GM10248 (cell line): Measurements from ENCODE around the gene ANK2.
"Not testable (repeated sequence)": the region's sequence is repeated elsewhere in the genome, so short reads cannot be mapped to it uniquely, and the experiment has no call there.

Source experiments
- CTCF ChIA-PET: fragments of 300-600 bp; sonication (Branson Sonifier 250); formaldehyde crosslinking; extraction: SDS; loops from one replicate; lab custom pipeline; 2021; ENCODE audit warnings: antibody characterized with exemption; lab: Yijun Ruan, JAX
- POLR2A ChIA-PET: fragments of 350-650 bp; sonication (Branson Sonifier 250); formaldehyde crosslinking; extraction: SDS; loops from one replicate; lab custom pipeline; 2020; ENCODE audit warnings: antibody characterized with exemption; lab: Yijun Ruan, JAX
- DNase-seq: peaks from one replicate; pipeline ENCODE4 v3.0.0; 2012; ENCODE audit errors: extremely low spot score
- TF ChIP-seq, protein P1 (sequence below): IDR thresholded peaks from 2 replicates; pipeline ENCODE4 v1.5.1; 2012; ENCODE audit warnings: mild to moderate bottlenecking, low read depth; ENCODE audit errors: extremely low read depth, missing control alignments, control extremely low read depth

ANK2 gene

DNA sequence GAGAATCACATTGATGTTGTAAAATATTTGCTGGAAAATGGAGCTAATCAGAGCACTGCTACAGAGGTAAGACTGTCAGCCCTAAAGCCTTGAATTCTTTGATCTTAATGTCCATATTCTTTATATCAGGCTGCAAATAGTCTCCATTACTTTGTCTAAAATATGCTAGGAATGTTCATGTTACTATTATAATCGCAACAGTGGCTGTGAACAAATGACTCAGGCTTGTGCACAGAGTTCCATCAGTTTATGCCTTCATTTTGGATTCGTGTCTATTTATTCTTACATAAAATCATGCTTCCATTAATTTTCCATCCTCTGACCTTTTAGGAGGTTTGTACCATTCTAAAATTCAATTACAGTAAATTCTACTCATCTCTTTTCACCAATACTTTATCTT lies 182.7 kb downstream of the ANK2 start:
- ChIA-PET CTCF (no interaction called here), POLR2A (no interaction called here)
- TF ChIP-seq, protein P1, sequence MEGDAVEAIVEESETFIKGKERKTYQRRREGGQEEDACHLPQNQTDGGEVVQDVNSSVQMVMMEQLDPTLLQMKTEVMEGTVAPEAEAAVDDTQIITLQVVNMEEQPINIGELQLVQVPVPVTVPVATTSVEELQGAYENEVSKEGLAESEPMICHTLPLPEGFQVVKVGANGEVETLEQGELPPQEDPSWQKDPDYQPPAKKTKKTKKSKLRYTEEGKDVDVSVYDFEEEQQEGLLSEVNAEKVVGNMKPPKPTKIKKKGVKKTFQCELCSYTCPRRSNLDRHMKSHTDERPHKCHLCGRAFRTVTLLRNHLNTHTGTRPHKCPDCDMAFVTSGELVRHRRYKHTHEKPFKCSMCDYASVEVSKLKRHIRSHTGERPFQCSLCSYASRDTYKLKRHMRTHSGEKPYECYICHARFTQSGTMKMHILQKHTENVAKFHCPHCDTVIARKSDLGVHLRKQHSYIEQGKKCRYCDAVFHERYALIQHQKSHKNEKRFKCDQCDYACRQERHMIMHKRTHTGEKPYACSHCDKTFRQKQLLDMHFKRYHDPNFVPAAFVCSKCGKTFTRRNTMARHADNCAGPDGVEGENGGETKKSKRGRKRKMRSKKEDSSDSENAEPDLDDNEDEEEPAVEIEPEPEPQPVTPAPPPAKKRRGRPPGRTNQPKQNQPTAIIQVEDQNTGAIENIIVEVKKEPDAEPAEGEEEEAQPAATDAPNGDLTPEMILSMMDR: no peak
- no peak for DNase-seq

DNA sequence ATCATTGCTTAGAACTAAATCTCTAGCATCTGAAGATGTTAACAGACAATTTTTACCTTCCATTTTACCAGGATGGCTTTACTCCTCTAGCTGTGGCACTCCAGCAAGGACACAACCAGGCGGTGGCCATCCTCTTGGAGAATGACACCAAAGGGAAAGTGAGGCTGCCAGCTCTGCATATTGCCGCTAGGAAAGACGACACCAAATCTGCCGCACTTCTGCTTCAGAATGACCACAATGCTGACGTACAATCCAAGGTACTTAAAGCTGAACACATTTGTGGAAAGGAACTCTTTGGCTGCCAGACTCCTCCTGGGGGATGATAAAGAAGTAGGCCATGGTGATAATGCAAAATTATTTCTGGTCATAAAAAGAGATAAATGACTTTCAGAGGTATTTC lies 187.5 kb downstream of the ANK2 start:
- TF ChIP-seq, protein P1: no peak
- DNase-seq: no peak
- ChIA-PET POLR2A (no interaction called here), CTCF (no interaction called here)

DNA sequence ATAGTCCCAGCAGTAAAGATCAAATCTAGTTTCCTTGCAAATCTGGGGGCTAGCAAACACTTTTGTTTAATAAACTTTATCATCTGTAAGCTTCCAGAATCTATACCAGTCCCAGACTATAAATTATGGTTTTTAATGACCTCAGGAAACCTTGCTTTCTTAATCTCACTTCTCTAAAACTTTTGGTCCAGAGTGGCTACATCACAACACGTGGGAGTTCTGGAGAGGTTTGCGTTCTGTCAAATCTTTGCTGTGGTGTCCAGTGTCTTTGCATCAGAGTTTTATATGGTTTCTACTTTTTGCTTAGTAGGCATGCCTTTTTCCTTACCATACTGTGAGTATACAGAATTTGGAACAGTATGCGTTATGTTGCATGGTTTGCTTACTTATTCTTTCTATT lies 193.9 kb downstream of the ANK2 start:
- POLR2A ChIA-PET: no interaction called here
- CTCF ChIA-PET: no interaction called here
- TF ChIP-seq, protein P1: no peak
- DNase-seq: no peak

DNA sequence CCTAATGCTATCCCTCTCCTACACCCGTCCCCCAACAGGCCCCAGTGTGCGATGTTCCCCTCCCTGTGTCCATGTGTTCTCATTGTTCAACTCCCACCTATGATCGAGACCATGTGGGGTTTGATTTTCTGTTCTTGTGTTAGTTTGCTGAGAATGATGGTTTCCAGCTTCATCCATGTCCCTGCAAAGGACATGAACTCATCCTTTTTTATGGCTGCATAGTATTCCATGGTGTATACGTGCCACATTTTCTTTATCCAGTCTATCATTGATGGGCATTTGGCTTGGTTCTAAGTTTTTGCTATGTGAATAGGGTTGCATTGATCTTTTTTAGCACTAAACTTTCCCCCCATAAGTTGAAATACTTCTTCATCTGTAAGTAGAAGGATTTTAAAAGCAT lies 195.3 kb downstream of the ANK2 start:
- DNase-seq, POLR2A ChIA-PET, CTCF ChIA-PET: not testable (repeated sequence)

DNA sequence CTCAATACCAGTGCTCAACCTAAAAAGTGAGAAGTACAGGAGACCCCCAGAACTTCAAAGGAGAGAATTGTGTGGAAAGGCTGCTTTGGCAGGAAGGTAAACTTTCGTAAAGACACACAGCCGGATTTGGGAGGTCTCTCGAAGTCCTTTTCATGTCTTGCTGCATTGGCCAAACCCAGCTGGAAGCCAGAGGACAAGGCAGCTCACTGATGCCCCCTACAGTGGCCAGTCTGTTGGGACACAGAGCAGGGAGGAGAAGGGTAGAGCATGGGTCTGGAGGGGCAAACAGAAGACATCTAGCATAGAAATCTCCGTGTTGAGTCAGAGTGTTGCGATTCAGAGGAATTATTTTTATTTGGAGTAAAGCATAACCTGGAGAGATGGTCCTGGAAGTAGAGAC lies 198.9 kb downstream of the ANK2 start:
- POLR2A ChIA-PET: no interaction called here
- TF ChIP-seq, protein P1: no peak
- CTCF ChIA-PET: no interaction called here
- DNase-seq: no peak

DNA sequence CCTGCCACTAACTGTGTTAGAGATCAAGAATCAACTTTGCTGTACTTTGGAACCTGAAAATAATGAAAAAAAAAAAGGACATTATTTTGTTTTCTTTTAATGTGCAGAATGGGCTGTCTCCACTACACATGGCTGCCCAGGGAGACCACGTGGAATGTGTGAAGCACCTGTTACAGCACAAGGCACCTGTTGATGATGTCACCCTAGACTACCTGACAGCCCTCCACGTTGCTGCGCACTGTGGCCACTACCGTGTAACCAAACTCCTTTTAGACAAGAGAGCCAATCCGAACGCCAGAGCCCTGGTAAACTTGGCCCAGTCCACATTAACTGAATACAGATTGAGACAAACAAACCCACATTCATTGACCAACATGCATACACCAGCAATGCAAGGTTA lies 206.2 kb downstream of the ANK2 start:
- ChIA-PET CTCF (no interaction called here), POLR2A (no interaction called here)
- no peak for DNase-seq
- TF ChIP-seq, protein P1: no peak

DNA sequence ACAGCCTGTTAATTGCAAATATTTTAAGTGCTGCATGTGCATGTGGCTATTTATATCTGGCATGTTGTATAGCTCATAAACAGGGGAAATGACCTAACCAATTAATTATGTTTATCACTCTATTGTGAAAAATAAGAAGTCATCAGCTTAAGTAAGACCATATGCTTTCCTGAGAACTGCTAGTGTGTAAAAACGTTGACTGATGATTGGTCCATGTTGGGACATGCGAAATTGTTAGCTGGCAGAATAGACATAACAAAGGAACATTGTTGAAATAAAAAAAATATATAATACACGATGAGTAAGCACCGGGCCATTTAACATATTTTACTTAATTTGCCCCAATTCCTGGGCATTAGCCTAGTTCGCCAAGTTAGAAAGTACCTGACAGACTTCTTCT lies 207.5 kb downstream of the ANK2 start:
- no peak for DNase-seq
- CTCF ChIA-PET: interaction anchor here (0.6 to 1.8 kb wide), 3 partner anchors 9 to 16 kb away, joined by 3 to 5 read pairs (median 3); no protein-coding TSS in a partner anchor
- POLR2A ChIA-PET: no interaction called here
- TF ChIP-seq, protein P1: no peak
